GM12865 (cell line): ENCODE measurements around the gene CREM.
"Not testable (repeated sequence)": the region's sequence is repeated elsewhere in the genome, so short reads cannot be mapped to it uniquely, and the experiment has no call there.

Source experiments
- DNase-seq: peaks from one replicate; pipeline ENCODE4 v3.0.0; 2010; ENCODE audit warnings: low read depth
- H3K4me3 ChIP-seq: 2 replicates; pipeline ENCODE4 v1.5.1; 2011; ENCODE audit warnings: mild to moderate bottlenecking, low read depth, low read length, control low read depth
- TF ChIP-seq, protein P1 (sequence below): IDR thresholded peaks from 2 replicates; pipeline ENCODE4 v1.5.1; 2011; ENCODE audit warnings: low read length, control low read depth, low read depth, inconsistent platforms; ENCODE audit not compliant: insufficient read depth; ENCODE audit errors: missing control alignments

The CREM gene

DNA sequence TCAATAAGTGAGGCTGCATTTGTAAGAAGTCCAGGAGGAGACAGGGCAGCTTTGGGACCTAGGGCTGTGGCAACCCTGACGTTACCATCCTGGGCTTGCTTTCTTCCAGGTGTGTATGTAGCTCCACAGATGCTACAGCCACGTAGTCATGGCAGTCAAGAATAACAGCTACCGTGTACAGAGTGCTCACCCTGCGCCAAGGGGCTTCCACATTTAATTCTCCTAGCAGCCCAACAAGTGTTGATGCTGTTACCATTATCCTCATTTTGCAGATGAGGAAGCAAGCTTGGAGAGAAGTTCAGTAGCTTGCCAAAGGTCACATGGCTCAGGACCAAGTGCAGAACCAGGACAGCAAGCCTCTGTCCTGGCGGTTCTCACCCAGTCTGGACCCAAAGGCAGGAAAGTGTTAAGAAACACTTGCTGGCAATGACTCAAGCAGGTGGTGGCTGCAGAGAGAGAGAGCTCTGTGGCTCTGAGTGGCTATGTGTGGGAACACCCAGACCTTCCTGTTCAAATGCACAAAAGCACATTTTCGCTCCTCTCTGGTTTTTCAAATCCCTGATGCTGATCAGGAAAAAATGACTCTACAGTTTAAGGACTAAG lies 89.8 kb downstream of the CREM start:
- TF ChIP-seq, protein P1, sequence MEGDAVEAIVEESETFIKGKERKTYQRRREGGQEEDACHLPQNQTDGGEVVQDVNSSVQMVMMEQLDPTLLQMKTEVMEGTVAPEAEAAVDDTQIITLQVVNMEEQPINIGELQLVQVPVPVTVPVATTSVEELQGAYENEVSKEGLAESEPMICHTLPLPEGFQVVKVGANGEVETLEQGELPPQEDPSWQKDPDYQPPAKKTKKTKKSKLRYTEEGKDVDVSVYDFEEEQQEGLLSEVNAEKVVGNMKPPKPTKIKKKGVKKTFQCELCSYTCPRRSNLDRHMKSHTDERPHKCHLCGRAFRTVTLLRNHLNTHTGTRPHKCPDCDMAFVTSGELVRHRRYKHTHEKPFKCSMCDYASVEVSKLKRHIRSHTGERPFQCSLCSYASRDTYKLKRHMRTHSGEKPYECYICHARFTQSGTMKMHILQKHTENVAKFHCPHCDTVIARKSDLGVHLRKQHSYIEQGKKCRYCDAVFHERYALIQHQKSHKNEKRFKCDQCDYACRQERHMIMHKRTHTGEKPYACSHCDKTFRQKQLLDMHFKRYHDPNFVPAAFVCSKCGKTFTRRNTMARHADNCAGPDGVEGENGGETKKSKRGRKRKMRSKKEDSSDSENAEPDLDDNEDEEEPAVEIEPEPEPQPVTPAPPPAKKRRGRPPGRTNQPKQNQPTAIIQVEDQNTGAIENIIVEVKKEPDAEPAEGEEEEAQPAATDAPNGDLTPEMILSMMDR = no peak
- no peak for DNase-seq
- no peak overlapping the region for H3K4me3 ChIP-seq

DNA sequence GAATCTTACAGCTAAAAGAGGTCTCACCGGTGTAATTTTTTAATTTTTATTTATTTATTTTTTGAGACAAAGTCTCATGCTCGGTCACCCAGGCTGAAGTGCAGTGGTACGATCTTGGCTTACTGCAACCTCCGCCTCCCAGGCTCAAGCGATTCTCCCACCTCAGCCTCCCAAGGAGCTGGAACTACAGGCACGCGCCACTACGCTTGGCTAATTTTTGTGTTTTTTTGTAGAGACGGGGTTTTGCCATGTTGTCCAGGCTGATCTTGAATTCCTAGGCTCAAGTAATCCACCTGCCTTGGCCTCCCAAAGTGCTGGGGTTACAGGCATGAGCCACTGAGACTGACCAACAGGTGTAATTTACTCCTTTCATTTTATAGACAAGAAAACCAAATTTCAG lies 90.3 kb downstream of the CREM start:
- DNase-seq, H3K4me3 ChIP-seq: not testable (repeated sequence)

- H3K4me3 ChIP-seq = no peak overlapping the region
- TF ChIP-seq, protein P1 = no peak
- DNase-seq = no peak
Observed at GRCh38 chr10:35217455-35217854, 90.8 kb downstream of the CREM start.

DNA sequence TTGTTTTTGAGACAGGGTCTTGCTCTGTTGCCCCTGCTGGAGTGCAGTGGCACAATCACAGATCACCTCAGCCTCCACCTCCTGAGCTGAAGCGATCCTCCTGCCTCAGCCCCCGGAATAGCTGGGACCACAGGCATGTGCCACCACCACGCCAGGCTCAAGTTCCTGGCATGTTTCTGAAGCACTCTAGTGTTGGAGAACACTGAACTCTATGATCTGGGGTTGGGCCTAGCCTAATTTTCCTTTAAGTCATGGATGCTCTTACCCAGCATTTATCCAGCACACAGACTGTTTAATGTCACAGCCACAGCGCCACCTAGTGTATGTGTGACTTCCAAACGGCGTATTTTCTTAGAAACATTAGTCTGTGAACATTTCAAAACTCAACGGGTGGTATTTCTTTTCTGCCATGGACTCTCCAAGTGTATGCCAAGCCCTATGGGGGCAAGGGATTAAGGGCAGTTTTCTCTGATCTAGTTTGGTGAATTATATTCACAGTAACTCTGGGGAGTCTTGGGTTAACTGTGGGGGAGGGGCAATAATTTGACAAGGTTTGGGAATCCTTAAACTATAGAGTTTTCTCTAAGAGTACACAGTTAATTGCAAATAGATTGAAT lies 91.8 kb downstream of the CREM start:
- peak; percentile 92 for DNase-seq
- TF ChIP-seq, protein P1 = peak; percentile 75
- H3K4me3 ChIP-seq = no peak overlapping the region

DNA sequence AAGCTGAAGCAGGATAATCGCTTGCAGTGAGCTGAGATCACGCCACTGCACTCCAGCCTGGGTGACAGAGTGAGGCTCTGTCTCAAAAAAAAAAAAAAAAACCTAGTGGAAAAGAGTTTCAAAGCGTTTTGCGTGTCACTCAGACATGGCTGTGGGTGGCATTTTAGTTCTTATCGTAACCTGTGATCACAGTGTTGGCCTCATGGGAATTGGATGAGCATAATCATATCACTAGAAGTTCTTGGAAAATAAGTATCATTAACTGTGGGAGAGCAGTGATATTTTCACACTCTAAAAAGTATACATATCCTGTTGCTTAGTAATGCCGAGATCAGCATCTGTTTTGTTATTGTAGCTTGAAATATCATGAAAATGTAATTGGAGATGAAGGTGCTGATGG lies 92.6 kb downstream of the CREM start:
- TF ChIP-seq, protein P1 = no peak
- DNase-seq = no peak

GRCh38 chr10:35219891-35220890 lies 93.5 kb downstream of the CREM start:
- TF ChIP-seq, protein P1 = no peak
- no peak overlapping the region for H3K4me3 ChIP-seq
- no peak for DNase-seq

More for the DNA sequence above, 92.6 kb downstream of the CREM start:
- H3K4me3 ChIP-seq = no peak overlapping the region

DNA sequence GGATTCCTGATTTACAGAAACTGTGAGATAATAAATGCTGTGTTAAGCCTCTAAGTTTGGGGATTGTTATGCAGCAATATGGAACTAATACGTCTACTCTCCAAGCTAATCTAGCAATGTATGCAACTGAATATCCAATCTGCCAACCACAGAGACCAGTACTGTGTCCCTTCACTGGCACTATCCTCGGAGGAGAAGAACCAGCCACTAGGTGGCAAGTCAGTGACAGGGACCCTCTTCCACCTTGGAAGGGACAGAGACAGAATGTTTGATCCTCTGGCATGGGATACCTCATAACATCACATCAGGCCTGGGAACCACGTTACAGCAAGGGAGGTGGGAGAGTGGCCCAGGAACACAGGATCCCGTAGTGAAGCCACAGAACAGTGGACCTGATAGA lies 96.4 kb downstream of the CREM start:
- TF ChIP-seq, protein P1 = no peak
- DNase-seq = no peak
- H3K4me3 ChIP-seq = no peak overlapping the region
